ENCODE data around the gene CERCAM.
"Not testable (repeated sequence)": the region's sequence is repeated elsewhere in the genome, so short reads cannot be mapped to it uniquely, and the experiment has no call there.

Gene CERCAM

DNA sequence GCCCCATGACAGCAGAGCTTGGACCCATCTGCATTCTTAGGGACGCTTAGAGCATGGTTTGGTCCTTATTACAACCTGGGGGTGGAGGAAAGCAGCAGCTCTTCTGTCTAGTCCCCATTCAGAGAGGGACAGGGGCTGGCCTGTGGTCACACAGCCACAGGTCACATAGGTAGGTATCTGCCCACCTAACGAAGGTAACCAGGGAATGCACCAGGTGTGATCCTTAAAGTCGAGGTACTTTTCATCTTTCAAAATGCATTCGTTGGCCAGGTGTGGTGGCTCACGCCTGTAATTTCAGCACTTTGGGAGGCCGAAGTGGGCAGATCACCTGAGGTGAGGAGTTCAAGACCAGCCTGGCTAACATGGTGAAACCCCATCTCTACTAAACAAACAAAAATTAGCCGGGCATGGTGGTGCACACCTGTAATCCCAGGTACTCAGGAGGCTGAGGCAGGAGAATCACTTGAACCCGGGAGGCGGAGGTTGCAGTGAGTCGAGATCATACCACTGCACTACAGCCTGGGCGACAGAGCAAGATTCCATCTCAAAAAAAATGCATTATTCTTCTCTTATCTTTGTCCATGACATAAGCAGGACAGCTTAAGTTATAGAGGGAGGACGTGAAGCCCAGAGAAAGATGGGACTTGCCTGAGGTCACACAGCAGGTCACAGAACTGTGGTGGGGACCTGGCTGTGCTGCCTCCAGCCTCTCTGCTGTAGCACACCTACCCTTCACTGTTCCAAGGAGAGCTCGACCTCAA, 1.5 kb downstream of the CERCAM start:
- not testable (repeated sequence) for H3K36me3 ChIP-seq (ENCODE audit: insufficient read depth, low read depth, low read length); H3K4me3 ChIP-seq (ENCODE audit: low read length); H3K4me1 ChIP-seq (ENCODE audit: insufficient read depth, low read length); H3K27ac ChIP-seq (ENCODE audit: low read length); H3K9me3 ChIP-seq (ENCODE audit: insufficient read depth, low read depth, low read length); H3K9ac ChIP-seq (ENCODE audit: low read depth, low read length)
- H3K27me3 ChIP-seq (ENCODE audit: insufficient read depth, low read length): peaks cover 62% of the 10 kb centered on the region

- Histone ChIP-seq H3K4me1 (ENCODE audit: insufficient read depth, low read length) (no peaks in the 10 kb centered on the region), H3K36me3 (ENCODE audit: insufficient read depth, low read depth, low read length) (no peaks in the 10 kb centered on the region), H3K9ac (ENCODE audit: low read depth, low read length) (no peak overlapping the region), H3K27me3 (ENCODE audit: insufficient read depth, low read length) (peaks cover 57% of the 10 kb centered on the region), H3K9me3 (ENCODE audit: insufficient read depth, low read depth, low read length) (no peaks in the 10 kb centered on the region), H3K27ac (ENCODE audit: low read length) (no peak overlapping the region), H3K4me3 (ENCODE audit: low read length) (no peak overlapping the region)
Observed at GRCh38 chr9:128422783-128423150, 2.1 kb downstream of the CERCAM start.

DNA sequence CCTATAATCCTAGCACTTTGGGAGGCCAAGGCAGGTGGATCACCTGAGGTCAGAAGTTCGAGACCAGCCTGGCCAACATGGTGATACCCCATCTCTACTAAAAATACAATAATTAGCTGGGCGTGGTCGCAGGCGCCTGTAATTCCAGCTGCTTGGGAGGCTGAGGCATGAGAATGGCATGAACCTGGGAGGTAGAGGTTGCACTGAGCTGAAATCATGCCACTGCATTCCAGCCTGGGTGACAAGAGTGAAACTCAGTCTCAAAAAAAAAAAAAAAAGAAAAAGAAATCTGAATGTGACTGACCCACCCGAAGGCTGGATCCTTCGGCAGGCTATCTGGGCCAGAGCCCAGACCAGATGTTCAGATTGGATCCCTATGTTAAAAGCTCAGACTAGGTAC, 2.7 kb downstream of the CERCAM start:
- H3K27me3 ChIP-seq (ENCODE audit: insufficient read depth, low read length): peaks cover 52% of the 10 kb centered on the region
- not testable (repeated sequence) for H3K9me3 ChIP-seq (ENCODE audit: insufficient read depth, low read depth, low read length); H3K4me1 ChIP-seq (ENCODE audit: insufficient read depth, low read length); H3K4me3 ChIP-seq (ENCODE audit: low read length); H3K36me3 ChIP-seq (ENCODE audit: insufficient read depth, low read depth, low read length); H3K9ac ChIP-seq (ENCODE audit: low read depth, low read length); H3K27ac ChIP-seq (ENCODE audit: low read length)

DNA sequence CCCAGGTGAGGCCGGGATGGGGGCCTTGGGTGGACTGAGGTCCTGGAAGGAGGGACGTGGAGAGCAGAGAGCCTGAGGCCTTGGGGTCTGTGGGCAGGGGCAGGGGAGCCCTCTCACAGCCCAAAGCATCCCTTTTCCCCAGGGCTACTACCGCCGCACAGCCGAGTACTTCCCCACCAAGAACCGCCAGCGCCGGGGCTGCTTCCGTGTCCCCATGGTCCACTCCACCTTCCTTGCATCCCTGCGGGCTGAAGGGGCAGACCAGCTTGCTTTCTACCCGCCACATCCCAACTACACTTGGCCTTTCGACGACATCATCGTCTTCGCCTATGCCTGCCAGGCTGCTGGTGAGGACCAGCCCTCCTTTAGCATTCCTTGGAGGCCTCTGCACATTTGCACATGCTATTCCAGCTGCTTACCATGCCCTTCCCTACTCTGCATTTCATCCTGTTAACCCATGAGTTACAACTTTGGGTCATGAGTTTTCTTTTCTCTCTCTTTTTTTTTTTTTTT, 3.7 kb downstream of the CERCAM start:
- no peaks in the 10 kb centered on the region for H3K36me3 ChIP-seq (ENCODE audit: insufficient read depth, low read depth, low read length)
- peaks cover 44% of the 10 kb centered on the region for H3K27me3 ChIP-seq (ENCODE audit: insufficient read depth, low read length)
- no peaks in the 10 kb centered on the region for H3K4me1 ChIP-seq (ENCODE audit: insufficient read depth, low read length)
- H3K4me3 ChIP-seq (ENCODE audit: low read length): no peak overlapping the region
- no peak overlapping the region for H3K27ac ChIP-seq (ENCODE audit: low read length)
- H3K9me3 ChIP-seq (ENCODE audit: insufficient read depth, low read depth, low read length): no peaks in the 10 kb centered on the region
- H3K9ac ChIP-seq (ENCODE audit: low read depth, low read length): no peak overlapping the region

DNA sequence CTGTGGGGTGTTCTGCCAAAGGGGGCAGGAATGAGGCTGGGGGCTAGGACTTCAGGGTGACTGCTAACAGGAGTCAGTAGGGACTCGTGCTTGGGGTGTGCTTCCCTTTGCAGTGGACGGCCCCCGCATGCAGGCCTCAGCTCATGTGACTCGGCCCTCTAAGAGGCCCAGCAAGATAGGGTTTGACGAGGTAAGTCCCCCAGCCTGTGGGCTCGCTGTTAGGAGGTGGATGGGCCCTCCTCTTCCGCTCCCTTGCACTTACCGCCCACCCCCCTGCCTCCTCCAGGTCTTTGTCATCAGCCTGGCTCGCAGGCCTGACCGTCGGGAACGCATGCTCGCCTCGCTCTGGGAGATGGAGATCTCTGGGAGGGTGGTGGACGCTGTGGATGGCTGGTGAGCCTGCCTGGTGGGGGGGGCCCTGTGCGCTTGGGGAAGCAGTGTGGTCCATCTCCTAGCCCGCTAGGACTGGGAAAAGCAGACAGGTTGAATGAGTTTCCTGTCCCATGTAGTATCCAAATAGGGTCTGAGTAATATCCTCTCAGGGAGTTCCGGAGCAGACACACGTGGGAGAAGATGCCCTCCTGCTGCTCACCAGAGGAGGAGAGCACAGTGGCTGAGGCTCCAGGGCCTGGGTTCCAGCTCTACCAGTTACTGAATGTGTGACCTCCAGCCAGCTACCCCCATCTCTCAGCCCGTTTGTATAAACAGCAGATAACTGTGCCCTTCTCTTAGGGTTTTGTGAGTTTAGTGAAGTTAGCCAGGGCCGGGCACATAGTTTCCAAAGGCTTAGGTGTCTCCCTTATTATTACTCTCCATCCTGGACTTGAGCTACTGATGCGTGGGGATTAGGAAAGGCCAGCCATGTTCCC, 8.2 kb downstream of the CERCAM start:
- Histone ChIP-seq H3K9me3 (ENCODE audit: insufficient read depth, low read depth, low read length) (no peaks in the 10 kb centered on the region), H3K36me3 (ENCODE audit: insufficient read depth, low read depth, low read length) (no peaks in the 10 kb centered on the region), H3K27ac (ENCODE audit: low read length) (no peak overlapping the region), H3K27me3 (ENCODE audit: insufficient read depth, low read length) (peaks cover 6% of the 10 kb centered on the region; the same call in 1 of the 2 replicates), H3K4me1 (ENCODE audit: insufficient read depth, low read length) (no peaks in the 10 kb centered on the region), H3K9ac (ENCODE audit: low read depth, low read length) (no peak overlapping the region), H3K4me3 (ENCODE audit: low read length) (no peak overlapping the region)

DNA sequence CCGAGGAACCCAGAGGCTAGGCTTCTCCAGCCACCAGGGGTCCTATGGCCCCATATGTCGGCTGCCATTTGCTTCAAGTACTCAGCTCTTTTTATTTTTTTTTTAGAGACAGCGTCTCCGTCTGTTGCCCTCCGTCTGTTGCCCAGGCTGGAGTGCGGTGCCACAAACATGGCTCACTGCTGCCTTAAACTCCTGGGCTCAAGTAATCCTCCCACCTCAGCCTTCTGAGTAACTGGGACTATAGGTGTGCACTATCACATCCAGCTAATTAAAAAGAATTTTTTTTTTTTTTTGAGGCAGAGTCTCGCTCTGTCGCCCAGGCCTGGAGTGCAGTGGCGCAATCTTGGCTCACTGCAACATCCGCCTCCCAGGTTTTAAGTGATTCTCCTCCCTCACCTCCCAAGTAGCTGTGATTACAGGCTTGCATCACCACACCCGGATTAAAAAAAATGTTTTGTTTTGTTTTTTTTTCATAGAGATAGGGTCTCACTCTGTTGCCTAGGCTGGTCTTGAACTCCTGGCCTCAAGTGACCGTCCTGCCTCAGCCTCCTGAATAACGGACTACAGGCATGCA, 8.9 kb downstream of the CERCAM start:
- Histone ChIP-seq H3K9ac (ENCODE audit: low read depth, low read length) (no peak overlapping the region), H3K27me3 (ENCODE audit: insufficient read depth, low read length) (no peaks in the 10 kb centered on the region), H3K4me1 (ENCODE audit: insufficient read depth, low read length) (no peaks in the 10 kb centered on the region), H3K36me3 (ENCODE audit: insufficient read depth, low read depth, low read length) (no peaks in the 10 kb centered on the region), H3K4me3 (ENCODE audit: low read length) (no peak overlapping the region), H3K9me3 (ENCODE audit: insufficient read depth, low read depth, low read length) (no peaks in the 10 kb centered on the region), H3K27ac (ENCODE audit: low read length) (no peak overlapping the region)

DNA sequence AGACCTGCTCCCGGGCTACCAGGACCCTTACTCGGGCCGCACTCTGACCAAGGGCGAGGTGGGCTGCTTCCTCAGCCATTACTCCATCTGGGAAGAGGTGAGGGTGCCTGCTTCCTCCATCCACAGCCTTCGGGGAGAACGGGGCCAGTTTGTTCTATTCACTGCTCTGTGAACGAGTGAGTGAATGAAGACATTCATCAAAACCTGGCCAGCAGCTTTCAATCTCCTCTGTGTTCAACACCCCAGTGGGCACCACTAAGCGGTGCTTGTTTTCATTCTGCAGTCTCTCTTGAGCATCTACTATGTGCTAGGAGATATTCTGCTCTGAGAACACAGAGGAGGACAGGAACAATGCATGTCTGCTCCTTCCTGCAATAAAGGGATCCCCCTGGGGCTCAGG, 10.6 kb downstream of the CERCAM start:
- no peaks in the 10 kb centered on the region for H3K9me3 ChIP-seq (ENCODE audit: insufficient read depth, low read depth, low read length)

GRCh38 chr9:128434340-128434739, 13.7 kb downstream of the CERCAM start:
- H3K9me3 ChIP-seq (ENCODE audit: insufficient read depth, low read depth, low read length): no peaks in the 10 kb centered on the region
- H3K4me1 ChIP-seq (ENCODE audit: insufficient read depth, low read length): no peaks in the 10 kb centered on the region
- no peaks in the 10 kb centered on the region for H3K36me3 ChIP-seq (ENCODE audit: insufficient read depth, low read depth, low read length)
- H3K27me3 ChIP-seq (ENCODE audit: insufficient read depth, low read length): no peaks in the 10 kb centered on the region
- no peak overlapping the region for H3K27ac ChIP-seq (ENCODE audit: low read length)
- no peak overlapping the region for H3K9ac ChIP-seq (ENCODE audit: low read depth, low read length)
- H3K4me3 ChIP-seq (ENCODE audit: low read length): no peak overlapping the region

More for the DNA sequence above, 10.6 kb downstream of the CERCAM start:
- no peaks in the 10 kb centered on the region for H3K4me1 ChIP-seq (ENCODE audit: insufficient read depth, low read length)
- H3K36me3 ChIP-seq (ENCODE audit: insufficient read depth, low read depth, low read length): no peaks in the 10 kb centered on the region
- no peaks in the 10 kb centered on the region for H3K27me3 ChIP-seq (ENCODE audit: insufficient read depth, low read length)
- H3K27ac ChIP-seq (ENCODE audit: low read length): no peak overlapping the region
- H3K9ac ChIP-seq (ENCODE audit: low read depth, low read length): no peak overlapping the region
- no peak overlapping the region for H3K4me3 ChIP-seq (ENCODE audit: low read length)

DNA sequence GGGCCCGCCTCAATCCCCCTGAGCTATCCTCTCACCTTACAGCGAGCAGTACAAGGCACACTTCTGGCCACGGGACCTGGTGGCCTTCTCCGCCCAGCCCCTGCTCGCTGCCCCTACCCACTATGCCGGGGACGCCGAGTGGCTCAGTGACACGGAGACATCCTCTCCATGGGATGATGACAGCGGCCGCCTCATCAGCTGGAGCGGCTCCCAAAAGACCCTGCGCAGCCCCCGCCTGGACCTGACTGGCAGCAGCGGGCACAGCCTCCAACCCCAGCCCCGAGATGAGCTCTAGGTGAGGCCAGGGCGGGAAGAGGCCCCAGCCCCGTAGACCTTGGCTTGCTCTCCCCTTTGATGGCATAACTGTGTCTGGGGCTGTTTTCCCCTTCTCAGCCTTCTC, 15.0 kb downstream of the CERCAM start:
- Histone ChIP-seq H3K27me3 (ENCODE audit: insufficient read depth, low read length) (no peaks in the 10 kb centered on the region), H3K9ac (ENCODE audit: low read depth, low read length) (no peak overlapping the region), H3K36me3 (ENCODE audit: insufficient read depth, low read depth, low read length) (no peaks in the 10 kb centered on the region), H3K4me1 (ENCODE audit: insufficient read depth, low read length) (no peaks in the 10 kb centered on the region), H3K9me3 (ENCODE audit: insufficient read depth, low read depth, low read length) (no peaks in the 10 kb centered on the region), H3K27ac (ENCODE audit: low read length) (no peak overlapping the region), H3K4me3 (ENCODE audit: low read length) (no peak overlapping the region)

DNA sequence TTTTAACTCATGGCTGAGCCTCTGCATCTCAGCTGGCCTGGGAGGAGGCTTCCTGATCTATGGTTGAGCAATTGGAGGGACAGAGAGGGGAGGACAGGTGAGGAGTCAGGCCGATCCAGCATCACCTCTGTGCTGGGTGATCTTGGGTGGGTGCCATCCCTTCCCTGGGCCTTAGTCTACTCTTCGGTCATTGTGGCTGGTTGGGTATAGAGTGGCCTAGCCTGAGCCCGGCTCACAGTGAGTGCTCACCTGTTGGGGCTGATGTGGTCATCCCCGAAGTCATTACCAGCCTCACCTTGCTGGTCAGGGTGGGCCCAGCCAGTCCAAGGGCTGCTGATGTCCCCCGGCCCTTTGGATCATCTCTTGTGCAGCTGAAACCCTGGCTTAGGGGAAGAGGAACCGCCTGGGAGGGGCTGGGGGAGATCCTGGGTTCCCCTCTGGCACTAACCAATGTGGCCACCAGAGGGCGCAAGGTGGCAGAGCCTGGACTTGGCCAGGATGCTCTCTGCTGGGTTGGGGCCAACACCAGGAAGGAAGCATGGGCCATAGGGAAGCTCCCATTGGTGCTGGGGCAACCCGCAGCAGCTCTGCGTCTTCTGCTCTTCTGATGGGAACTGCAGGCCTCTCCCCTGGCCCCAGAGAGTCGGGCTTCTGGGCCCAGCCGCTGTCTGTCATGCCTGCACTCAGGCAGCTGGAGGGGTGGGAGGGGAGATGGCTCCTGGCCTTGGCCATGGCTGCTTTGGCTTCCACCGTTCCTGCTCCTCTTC, 17.9 kb downstream of the CERCAM start:
- Histone ChIP-seq H3K27ac (ENCODE audit: low read length) (no peak overlapping the region), H3K4me1 (ENCODE audit: insufficient read depth, low read length) (no peaks in the 10 kb centered on the region), H3K9me3 (ENCODE audit: insufficient read depth, low read depth, low read length) (no peaks in the 10 kb centered on the region), H3K4me3 (ENCODE audit: low read length) (no peak overlapping the region), H3K9ac (ENCODE audit: low read depth, low read length) (no peak overlapping the region), H3K27me3 (ENCODE audit: insufficient read depth, low read length) (peaks cover 5% of the 10 kb centered on the region; the same call in 1 of the 2 replicates), H3K36me3 (ENCODE audit: insufficient read depth, low read depth, low read length) (no peaks in the 10 kb centered on the region)

GRCh38 chr9:128439273-128439672, 18.6 kb downstream of the CERCAM start:
- no peak overlapping the region for H3K9ac ChIP-seq (ENCODE audit: low read depth, low read length)

More at GRCh38 chr9:128439273-128439672, 18.6 kb downstream of the CERCAM start:
- peaks cover 5% of the 10 kb centered on the region; the same call in 1 of the 2 replicates for H3K27me3 ChIP-seq (ENCODE audit: insufficient read depth, low read length)
- H3K4me1 ChIP-seq (ENCODE audit: insufficient read depth, low read length): no peaks in the 10 kb centered on the region
- no peak overlapping the region for H3K4me3 ChIP-seq (ENCODE audit: low read length)
- no peak overlapping the region for H3K27ac ChIP-seq (ENCODE audit: low read length)
- no peaks in the 10 kb centered on the region for H3K36me3 ChIP-seq (ENCODE audit: insufficient read depth, low read depth, low read length)
- H3K9me3 ChIP-seq (ENCODE audit: insufficient read depth, low read depth, low read length): no peaks in the 10 kb centered on the region

All from iPS-20b (cell line).